HG03103 (cell line): Measurements from ENCODE around the gene PIGZ.

Source experiments
- ATAC-seq: cut with Tn5 transposase; IDR thresholded peaks from one replicate; pipeline ENCODE4 v1.9.1; 2021; ENCODE audit warnings: low read depth; ENCODE audit not compliant: unreplicated experiment

The PIGZ gene

DNA sequence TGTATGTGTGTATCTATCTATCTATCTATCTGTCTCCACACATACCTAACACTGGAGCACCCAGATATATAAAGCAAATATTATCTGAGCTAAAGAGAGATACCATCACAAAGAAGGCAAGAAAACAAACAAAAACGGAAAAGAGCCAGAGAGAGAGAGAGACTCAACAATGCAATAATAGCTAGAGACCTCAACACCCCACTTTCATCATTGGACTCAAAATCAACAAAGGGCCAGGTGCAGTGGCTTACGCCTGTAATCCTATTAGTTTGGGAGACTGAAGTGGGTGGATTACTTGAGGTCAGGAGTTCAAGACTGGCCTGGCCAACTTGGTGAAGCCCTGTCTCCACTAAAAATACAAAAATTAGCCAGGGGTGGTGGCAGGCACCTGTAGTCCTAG lies 49.7 kb downstream of the PIGZ start:
- no peak for ATAC-seq

DNA sequence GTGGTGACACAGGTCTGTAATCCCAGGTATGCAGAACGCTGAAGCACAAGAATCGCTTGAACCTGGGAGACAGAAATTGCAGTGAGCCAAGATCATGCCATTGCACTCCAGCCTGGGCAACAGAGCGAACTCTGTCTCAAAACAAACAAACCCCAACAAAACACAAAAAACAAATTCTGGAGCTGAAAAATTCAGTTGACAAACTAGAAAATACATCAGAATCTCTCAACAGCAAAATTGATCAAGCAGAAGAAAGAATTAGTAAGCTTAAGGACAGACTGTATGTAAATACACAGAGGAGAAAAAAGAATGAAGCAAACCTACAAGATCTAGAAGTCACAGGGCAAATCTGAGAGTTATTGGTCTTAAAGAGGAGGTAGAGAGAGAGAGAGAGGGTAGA lies 51.6 kb downstream of the PIGZ start:
- no peak for ATAC-seq

DNA sequence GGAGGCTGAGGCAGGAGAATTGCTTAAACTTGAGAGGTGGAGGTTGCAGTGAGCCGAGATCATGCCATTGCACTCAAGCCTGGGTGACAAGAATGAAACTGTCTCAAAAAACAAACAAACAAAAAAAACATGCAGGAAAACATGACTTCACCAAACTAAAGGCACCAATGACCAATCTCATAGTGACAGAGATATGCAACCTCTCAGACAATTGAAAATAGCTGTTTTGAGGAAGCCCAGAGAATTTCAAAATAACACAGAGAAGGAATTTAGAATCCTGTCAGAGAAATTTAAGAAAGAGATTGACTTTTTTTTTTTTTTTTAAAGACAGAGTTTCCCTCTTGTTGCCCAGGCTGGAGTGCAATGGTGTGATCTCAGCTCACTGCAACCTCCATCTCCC lies 52.4 kb downstream of the PIGZ start:
- ATAC-seq: no peak

DNA sequence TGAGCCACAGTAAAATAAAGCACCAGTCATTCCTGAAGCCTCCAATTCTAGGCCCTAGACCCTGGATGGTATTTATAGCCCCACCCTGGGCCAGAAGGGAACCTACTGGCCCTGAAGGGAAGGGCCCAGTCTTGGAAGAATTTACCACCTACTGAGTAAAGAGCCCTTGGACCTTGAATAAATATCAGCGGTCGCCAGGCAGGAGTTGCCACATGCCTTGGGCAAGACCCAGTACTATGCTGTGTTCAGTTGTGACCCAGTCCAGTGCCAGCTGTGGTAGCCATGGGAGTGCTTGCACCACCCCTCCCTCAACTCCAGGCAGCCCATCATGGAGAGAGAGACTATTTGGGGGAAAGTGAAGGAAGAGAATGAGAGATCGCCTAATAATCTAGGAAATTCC lies 53.3 kb downstream of the PIGZ start:
- ATAC-seq: no peak

DNA sequence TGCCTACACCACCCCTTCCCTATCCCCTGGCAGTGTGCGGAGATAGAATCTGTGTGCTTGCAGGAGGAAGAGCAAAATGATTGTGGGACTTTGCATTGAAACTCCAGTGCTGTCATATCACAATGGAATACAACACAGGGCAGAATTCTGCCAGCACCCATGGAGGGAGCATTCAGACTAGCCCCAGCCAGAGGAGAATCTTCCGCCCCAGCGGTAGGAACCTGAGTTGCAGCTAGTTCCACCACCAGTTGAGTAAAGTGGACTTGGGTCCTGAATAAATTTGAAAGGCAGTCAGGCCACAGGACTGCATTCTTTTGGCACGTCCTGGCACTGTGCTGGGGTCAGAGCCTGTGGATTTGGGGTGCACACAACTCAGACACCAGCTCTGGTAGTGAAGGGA lies 53.8 kb downstream of the PIGZ start:
- ATAC-seq: no peak

DNA sequence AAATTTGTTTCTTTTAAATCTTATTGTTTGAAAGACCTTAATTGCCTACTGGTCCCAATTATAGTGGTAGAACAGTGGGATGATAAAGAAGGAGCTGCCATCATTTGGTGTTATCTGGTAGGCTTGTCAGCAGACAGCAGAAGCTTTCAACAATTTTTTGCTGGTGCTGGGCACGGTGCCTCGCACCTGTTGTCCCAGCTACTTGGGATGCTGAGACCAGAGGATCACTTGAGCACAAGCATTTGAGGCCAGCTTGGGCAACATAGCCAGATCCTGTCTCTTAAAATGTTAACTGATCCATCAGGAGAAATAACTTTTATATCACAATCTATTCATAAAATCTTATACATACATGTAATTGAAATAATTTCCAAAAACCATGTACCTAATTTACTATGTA lies 64.9 kb downstream of the PIGZ start:
- ATAC-seq: no peak

DNA sequence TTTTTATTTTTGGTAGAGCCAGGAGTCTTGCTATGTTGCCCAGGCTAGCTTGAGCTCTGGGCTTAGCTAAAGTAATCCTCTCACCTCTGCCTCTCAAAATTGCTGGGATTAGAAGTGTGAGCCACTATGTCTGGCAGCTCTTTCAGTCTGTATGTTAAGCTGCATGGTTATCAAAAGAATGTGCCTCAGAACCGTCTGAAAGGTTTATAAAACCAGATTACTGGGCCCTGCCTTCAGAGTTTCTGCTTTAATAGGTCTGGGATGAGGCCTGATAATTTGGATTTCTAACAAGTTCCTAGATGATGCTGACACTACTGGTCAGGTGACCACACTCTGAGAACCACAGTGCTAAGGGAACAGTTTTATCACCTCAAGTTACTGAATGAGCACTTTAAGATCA lies 66.3 kb downstream of the PIGZ start:
- no peak for ATAC-seq

DNA sequence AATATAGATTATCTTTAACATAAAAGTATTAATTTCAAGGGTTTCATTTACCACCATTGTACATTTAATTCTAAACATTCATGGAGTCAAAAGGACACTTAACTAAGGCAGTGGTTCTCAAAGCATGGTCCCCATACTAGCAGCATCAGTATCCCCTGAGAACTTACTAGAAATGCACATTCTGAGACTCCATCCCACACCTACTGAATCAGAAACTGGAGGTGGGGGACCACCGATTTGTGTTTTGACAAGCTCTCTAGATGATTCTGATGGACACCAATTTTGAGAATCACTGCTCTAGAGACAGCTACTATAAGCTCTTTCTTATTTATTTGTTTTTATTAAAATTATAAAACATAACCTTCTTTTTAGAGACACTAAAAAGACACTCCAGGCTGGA lies 66.9 kb downstream of the PIGZ start:
- ATAC-seq: no peak
